Measurements from ENCODE around the gene DRC7. TPM values are rescaled to one million over a fixed set of nuclear protein-coding genes. Genes with fewer than 3 reads are reported as not detected.

DRC7 gene
- total RNA-seq, 1 experiment from 2014 or later = 0.72 TPM

- Histone ChIP-seq H4K8ac (replicated peaks; ENCODE audit: insufficient read length, low read depth, low read length) (no peak overlapping the region), H3K56ac (ENCODE audit: insufficient read length, low read depth, low read length) (no peak overlapping the region), H3K27ac (ENCODE audit: insufficient read length, low read depth, low read length) (no peak overlapping the region), H2BK5ac (ENCODE audit: insufficient read length, low read length) (no peak overlapping the region), H3K79me2 (ENCODE audit: insufficient read depth, low read length) (no peaks in the 10 kb centered on the region), H3K23me2 (ENCODE audit: insufficient read length, low read depth, low read length, poor library complexity, severe bottlenecking) (peaks cover 11% of the 10 kb centered on the region), H3K9me3 (ENCODE audit: control insufficient read depth, low read depth, low read length) (no peaks in the 10 kb centered on the region), H3K4ac (ENCODE audit: low read depth, low read length) (no peak overlapping the region), H2BK20ac (ENCODE audit: low read depth, low read length, poor library complexity, severe bottlenecking) (no peak overlapping the region), H2BK12ac (ENCODE audit: insufficient read length, low read depth, low read length) (no peak overlapping the region), H3K79me1 (ENCODE audit: insufficient read depth, low read depth, low read length, poor library complexity, severe bottlenecking) (no peaks in the 10 kb centered on the region), H4K91ac (ENCODE audit: insufficient read length, low read depth, low read length) (no peak overlapping the region), H3K23ac (ENCODE audit: insufficient read length, low read depth, low read length) (no peak overlapping the region), H2BK15ac (ENCODE audit: low read depth, low read length) (no peak overlapping the region), H2AFZ (ENCODE audit: low read length) (no peak overlapping the region), H3K4me1 (ENCODE audit: insufficient read depth, low read length) (no peaks in the 10 kb centered on the region), H3K18ac (ENCODE audit: insufficient read length, low read depth, low read length) (no peak overlapping the region), H2AK5ac (ENCODE audit: insufficient read length, low read length) (no peak overlapping the region), H3K27me3 (ENCODE audit: insufficient read depth, low read length) (no peaks in the 10 kb centered on the region), H4K20me1 (ENCODE audit: control insufficient read depth, insufficient read depth, insufficient read length) (no peaks in the 10 kb centered on the region), H2BK120ac (ENCODE audit: low read depth, low read length, poor library complexity, severe bottlenecking) (no peak overlapping the region), H3K9ac (ENCODE audit: extremely low read depth, insufficient read length, low read length) (no peak overlapping the region), H3T11ph (ENCODE audit: low read length) (no peak overlapping the region), H4K5ac (ENCODE audit: insufficient read length, low read depth, low read length) (no peak overlapping the region), H3K14ac (ENCODE audit: insufficient read depth, low read length) (no peak overlapping the region), H3K4me2 (ENCODE audit: insufficient read depth, insufficient read length, low read length) (no peak overlapping the region)
- H3K36me3 Mint-ChIP-seq (ENCODE audit: insufficient read depth in 1 of 3, low read depth in 3 of 3) = peaks cover 3 to 9% (median 7%) of the 10 kb centered on the region in 3 experiments; a peak in 2 of 7 replicates
- H3K9me3 Mint-ChIP-seq = peaks cover 0 to 3% of the 10 kb centered on the region in 2 experiments; a peak in 3 of 5 replicates
- no peak overlapping the region; a peak in 1 of 5 replicates for H3K4me3 Mint-ChIP-seq
- H3K27me3 Mint-ChIP-seq (ENCODE audit: low read depth) = peaks cover 5% of the 10 kb centered on the region
- no peak overlapping the region for H3K27ac Mint-ChIP-seq
- TF ChIP-seq CTCF (conservative IDR thresholded peaks at IDR 0.05) = no peak
- WGBS (ENCODE audit: extremely low coverage, insufficient read length, low lambda C conversion rate) = no CpG with 5 or more reads among the region's 2 CpGs
- no peak for DNase-seq
- H3K4me1 Mint-ChIP-seq = peaks cover 11 to 24% of the 10 kb centered on the region in 2 experiments
Measured at GRCh38 chr16:57732714-57733113, 38.1 kb downstream of the DRC7 start.
